Measurements from ENCODE around the gene RFTN1. TPM values are rescaled to one million over a fixed set of nuclear protein-coding genes. Genes with fewer than 3 reads are reported as not detected.

RFTN1 gene
- total RNA-seq, 1 donor from 2014 or later, result 53.4 TPM

- peaks cover 15% of the 10 kb centered on the region for H3K4me1 Mint-ChIP-seq (ENCODE audit: low read depth)
- peaks cover 4% of the 10 kb centered on the region for H3K9me3 Mint-ChIP-seq (ENCODE audit: low read depth)
- no peak for DNase-seq (ENCODE audit: low spot score)
- no peak for TF ChIP-seq CTCF (IDR thresholded peaks at IDR 0.05)
- peak overlapping the region; percentile 29 for H3K27ac Mint-ChIP-seq (ENCODE audit: unreplicated experiment)
- H3K4me3 Mint-ChIP-seq (ENCODE audit: unreplicated experiment), result no peak overlapping the region
- no peaks in the 10 kb centered on the region for H3K27me3 Mint-ChIP-seq (ENCODE audit: low read depth)
- H3K36me3 Mint-ChIP-seq (ENCODE audit: low read depth), result peaks cover 1% of the 10 kb centered on the region
Measured at GRCh38 chr3:16528106-16528505, 14.6 kb upstream of the RFTN1 start.

- no peak for TF ChIP-seq CTCF (IDR thresholded peaks at IDR 0.05)
- no peak overlapping the region for H3K27ac Mint-ChIP-seq (ENCODE audit: unreplicated experiment)
- no peak overlapping the region for H3K4me3 Mint-ChIP-seq (ENCODE audit: unreplicated experiment)
- peaks cover 1% of the 10 kb centered on the region for H3K36me3 Mint-ChIP-seq (ENCODE audit: low read depth)
- peaks cover 8% of the 10 kb centered on the region for H3K9me3 Mint-ChIP-seq (ENCODE audit: low read depth)
- peaks cover 20% of the 10 kb centered on the region for H3K4me1 Mint-ChIP-seq (ENCODE audit: low read depth)
- no peaks in the 10 kb centered on the region for H3K27me3 Mint-ChIP-seq (ENCODE audit: low read depth)
- DNase-seq (ENCODE audit: low spot score), result no peak
Measured at GRCh38 chr3:16524196-16524595, 10.7 kb upstream of the RFTN1 start.

GRCh38 chr3:16523778-16524177 lies 10.3 kb upstream of the RFTN1 start:
- Mint-ChIP-seq H3K4me3 (ENCODE audit: unreplicated experiment) (no peak overlapping the region), H3K4me1 (ENCODE audit: low read depth) (peaks cover 17% of the 10 kb centered on the region), H3K27ac (ENCODE audit: unreplicated experiment) (no peak overlapping the region), H3K9me3 (ENCODE audit: low read depth) (peaks cover 8% of the 10 kb centered on the region), H3K36me3 (ENCODE audit: low read depth) (peaks cover 1% of the 10 kb centered on the region), H3K27me3 (ENCODE audit: low read depth) (no peaks in the 10 kb centered on the region)
- TF ChIP-seq CTCF (IDR thresholded peaks at IDR 0.05), result no peak
- no peak for DNase-seq (ENCODE audit: low spot score)

GRCh38 chr3:16522834-16523233 lies 9.3 kb upstream of the RFTN1 start:
- peaks cover 1% of the 10 kb centered on the region for H3K36me3 Mint-ChIP-seq (ENCODE audit: low read depth)

GRCh38 chr3:16520970-16521881 lies 7.7 kb upstream of the RFTN1 start:
- Mint-ChIP-seq H3K27me3 (ENCODE audit: low read depth) (no peaks in the 10 kb centered on the region), H3K27ac (ENCODE audit: unreplicated experiment) (no peak overlapping the region), H3K36me3 (ENCODE audit: low read depth) (peaks cover 1% of the 10 kb centered on the region), H3K4me3 (ENCODE audit: unreplicated experiment) (no peak overlapping the region), H3K9me3 (ENCODE audit: low read depth) (peaks cover 8% of the 10 kb centered on the region), H3K4me1 (ENCODE audit: low read depth) (peaks cover 20% of the 10 kb centered on the region)
- no peak for TF ChIP-seq CTCF (IDR thresholded peaks at IDR 0.05)
- DNase-seq (ENCODE audit: low spot score), result no peak

More at GRCh38 chr3:16522834-16523233, 9.3 kb upstream of the RFTN1 start:
- no peak overlapping the region for H3K27ac Mint-ChIP-seq (ENCODE audit: unreplicated experiment)
- DNase-seq (ENCODE audit: low spot score), result no peak
- H3K4me1 Mint-ChIP-seq (ENCODE audit: low read depth), result peaks cover 11% of the 10 kb centered on the region
- no peaks in the 10 kb centered on the region for H3K27me3 Mint-ChIP-seq (ENCODE audit: low read depth)
- H3K4me3 Mint-ChIP-seq (ENCODE audit: unreplicated experiment), result no peak overlapping the region
- peaks cover 8% of the 10 kb centered on the region for H3K9me3 Mint-ChIP-seq (ENCODE audit: low read depth)
- no peak for TF ChIP-seq CTCF (IDR thresholded peaks at IDR 0.05)
